GM18870 (cell line): ENCODE results near the gene AKR7A2.
"Not testable (repeated sequence)": the region's sequence is repeated elsewhere in the genome, so short reads cannot be mapped to it uniquely, and the experiment has no call there.

ENCODE experiments used
- ATAC-seq: cut with Tn5 transposase; IDR thresholded peaks from one replicate; pipeline ENCODE4 v1.9.1; 2021; ENCODE audit warnings: moderate library complexity; ENCODE audit not compliant: unreplicated experiment

AKR7A2 gene

DNA sequence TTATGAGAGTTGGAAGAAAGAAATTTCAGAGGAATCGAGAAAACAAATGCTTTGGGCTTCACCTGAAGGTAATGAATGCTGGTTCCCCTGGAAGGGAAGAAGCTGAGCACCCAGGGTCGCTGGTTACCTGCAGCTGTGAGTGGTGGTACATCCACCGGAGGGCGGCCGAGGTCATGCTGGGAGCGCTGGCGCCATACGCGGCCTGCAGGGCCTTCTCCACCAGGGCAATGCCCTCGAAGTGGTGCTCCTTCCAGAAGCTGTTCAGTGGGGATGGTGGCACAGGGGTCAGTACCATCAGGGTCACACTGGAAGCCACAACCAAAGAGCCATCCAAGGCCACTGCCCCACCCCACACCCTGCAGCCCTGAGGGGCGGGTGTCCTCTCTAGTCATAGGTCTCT is 43.5 kb downstream of the AKR7A2 start:
- ATAC-seq, result no peak

DNA sequence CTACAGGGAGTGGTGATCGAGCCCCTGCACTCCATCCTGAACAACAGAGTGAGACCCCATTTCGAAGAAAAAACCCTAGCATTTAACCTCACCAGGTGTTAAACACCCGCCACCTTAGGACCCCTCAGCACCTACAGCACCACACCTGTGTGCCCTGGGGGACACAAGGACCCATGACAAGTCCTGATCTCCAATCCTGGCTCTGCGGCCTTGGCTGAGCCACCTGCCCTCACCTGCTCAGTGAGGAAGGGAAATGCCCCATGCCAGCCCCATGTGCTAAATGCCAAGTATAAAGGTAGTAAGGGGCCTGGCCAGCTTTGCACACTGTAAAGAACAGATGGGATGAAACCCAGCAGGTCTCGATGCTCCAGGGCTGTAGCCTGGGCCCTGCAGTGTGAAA is 49.2 kb downstream of the AKR7A2 start:
- ATAC-seq, result no peak

DNA sequence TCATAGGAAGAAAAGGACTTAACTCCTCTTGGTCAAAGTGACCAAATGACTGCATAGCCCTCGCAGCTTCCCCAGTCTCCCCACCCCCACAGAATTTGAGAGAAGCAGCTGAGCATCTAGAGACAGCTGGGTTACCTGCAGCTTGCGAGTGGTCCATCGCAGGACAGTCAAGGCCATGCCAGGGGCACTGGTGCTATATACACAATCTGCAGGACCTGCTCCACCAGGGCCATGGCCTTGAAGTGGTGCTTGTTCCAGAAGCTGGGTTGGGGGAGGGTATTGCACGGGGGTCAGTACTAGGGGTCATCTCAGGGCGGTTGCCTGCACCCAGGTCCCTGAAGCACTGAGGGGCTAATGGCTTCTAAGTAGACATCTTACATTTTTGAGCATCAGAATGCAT is 49.9 kb downstream of the AKR7A2 start:
- ATAC-seq, result no peak

DNA sequence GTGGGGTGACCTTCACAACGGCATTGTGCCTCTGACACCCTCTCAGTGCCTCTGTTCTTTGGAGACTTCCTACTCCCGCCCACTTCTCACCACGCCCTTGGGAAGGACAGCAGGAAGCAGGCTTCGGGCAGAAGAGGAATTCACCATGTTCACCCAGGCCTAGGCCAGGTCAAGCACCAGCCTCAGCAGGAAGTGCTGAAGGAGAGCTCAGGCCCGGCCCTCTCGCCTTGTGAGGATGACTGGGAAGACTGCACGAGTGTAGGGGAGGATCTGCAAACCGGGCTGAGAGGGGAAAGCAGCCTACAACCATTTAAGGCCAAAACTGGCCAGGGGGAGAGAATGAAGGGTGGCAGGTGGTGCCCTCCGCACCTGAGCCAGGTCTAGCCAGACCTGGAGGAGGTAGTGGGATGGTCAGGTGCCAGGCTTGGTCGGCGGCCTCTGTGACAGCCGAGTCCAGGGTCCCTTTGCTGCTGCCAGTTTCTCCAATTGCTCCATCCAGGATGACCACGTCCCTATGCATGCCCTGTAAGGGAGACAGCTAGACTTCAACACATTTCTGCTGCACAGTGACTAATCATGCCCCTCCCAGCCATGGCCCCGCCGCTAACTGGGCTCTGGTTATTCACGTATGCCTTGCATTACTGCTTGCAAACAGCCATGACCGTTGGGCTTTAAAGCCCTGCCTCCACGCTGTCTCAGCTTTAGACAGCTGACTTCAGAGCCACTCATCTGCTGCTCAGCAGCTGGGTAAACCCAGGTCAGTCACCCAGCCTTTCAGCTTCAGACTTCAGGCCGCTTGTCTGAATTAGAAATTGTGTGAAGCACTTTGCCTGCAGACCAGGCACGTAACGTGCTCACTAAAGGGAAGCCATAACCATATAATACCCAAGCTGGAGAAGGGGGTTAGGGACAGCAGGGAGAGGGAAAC is 51.5 kb downstream of the AKR7A2 start:
- ATAC-seq, result no peak

DNA sequence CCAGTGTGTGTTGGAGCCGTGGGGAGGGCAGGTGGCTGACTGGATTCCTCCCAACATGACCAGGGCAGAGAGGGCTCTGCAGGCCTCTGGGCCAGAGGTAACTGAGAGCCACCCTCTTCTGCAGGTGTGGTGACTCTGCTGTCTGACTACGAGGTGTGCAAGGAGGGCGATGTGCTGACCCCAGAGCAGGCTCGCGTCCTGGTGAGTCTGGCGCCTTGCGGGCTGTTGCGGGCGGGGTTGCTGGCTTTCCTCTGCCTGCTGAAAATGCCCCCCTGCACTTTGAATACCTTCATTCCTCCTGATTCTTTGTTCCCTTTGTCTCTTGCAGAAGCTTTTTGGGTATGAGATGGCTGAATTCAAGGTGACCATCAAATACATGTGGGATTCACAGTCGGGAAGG is 53.6 kb downstream of the AKR7A2 start:
- ATAC-seq, result no peak

DNA sequence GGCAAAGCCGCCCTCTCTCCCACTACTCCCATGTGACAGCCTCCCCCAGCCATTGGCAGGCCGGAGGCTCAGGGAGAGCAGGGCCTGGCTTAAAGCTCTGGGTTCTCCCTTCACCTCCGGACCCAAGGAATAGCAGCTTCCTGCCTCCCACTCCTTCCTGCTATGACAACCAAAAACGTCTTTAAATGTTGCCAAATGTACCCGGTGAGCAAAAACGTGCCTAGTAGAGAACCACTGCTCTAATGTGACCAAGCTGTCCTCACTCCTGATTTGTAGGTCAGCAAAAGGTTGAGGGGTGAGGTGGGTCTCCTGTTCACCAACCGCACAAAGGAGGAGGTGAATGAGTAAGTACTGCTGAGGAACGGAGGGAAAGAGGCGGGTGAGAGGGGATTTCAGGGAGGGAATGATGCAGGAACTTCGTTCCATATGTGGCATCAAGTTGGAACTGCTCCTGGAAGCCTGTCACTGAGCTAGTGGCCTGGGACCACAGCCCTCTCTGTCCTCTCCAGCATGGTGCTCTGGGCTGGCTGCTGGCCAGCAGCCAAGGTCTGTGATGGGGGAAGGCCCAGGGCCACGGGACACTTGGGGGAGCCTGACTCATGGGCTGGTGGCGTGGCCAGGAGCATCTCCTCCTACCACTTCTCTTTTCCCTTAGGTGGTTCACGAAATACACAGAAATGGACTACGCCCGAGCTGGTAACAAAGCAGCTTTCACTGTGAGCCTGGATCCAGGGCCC is 54.6 kb downstream of the AKR7A2 start:
- no peak for ATAC-seq

DNA sequence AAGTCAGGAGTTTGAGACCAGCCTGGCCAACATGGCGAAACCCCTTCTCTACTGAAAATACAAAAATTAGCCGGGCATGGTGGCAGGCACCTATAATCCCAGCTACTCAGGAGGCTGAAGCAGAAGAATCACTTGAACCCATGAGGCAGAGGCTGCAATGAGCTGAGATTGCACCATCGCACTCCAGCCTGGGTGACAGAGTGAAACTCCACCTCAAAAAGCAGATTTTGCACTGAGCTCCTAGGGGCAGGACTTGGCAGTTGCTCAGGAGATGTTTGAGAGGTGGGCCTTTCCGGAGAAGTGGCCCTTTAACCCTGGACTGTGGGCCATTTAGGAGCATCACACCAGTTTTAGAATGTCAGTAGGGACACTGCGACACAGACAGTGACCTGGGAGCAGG is 55.6 kb downstream of the AKR7A2 start:
- ATAC-seq, result not testable (repeated sequence)

DNA sequence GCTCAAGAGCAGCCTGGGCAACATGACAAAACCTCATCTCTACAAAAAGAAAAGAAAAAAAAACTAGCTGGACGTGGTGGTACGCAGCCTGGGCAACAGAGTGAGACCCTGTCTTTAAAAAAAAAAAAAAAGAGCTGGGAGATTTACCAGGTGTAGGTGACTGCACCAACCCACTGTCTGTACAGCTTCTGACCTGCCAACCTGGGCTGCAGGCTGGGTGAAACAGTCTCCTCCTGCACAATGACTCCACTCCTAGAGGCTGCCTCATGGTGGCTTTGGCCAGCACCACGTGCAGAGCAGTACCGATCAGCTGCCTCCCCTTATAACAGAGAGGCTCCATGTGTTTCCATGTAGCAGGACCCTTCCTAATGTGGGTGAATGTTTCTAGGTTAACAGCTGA is 56.7 kb downstream of the AKR7A2 start:
- ATAC-seq, result no peak

DNA sequence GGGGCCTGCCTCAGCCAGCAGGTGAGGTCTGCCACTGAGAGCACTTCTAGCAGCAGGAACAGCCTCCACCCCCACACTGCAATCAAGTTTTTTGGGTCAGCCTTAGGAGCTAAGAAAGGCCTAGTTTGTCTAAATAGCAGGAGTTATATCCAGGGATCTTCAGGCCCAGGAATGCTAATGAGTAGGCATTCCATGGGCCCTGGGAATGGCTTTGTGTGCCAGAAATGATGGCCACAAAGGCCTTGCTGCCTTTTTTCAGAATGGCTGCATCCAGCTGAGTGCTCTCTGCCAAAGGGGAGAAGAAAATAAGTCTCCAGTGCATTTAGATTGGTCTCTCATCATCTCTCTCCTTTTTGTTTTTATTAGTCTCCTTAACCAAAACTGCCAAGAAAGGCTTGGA is 57.5 kb downstream of the AKR7A2 start:
- ATAC-seq, result no peak
